Tibial nerve (tissue), 4 donors: ENCODE measurements around the gene EIF5A. TPM values are rescaled to one million over a fixed set of nuclear protein-coding genes. Genes with fewer than 3 reads are reported as not detected.

Experiments
- DNase-seq, 2 donors: peaks; one replicate each; pipeline ENCODE4 v3.0.0-alpha.2; 2019; ENCODE audit warnings: low spot score in 2 of 2
- H3K27ac ChIP-seq, 4 donors: fragments of 200-600 bp; sonication (generic) in 3 of 4; one replicate each; pipeline ENCODE4 v1.5.1; 2017 to 2019; ENCODE audit warnings: mild to moderate bottlenecking in 1 of 4
- H3K27me3 ChIP-seq, 2 donors: fragments of 200-600 bp; sonication (generic) in 1 of 2; one replicate each; pipeline versions ENCODE4 v1.5.1 to v1.6.0; 2017 to 2019
- H3K36me3 ChIP-seq, 3 donors: fragments of 200-600 bp; sonication (generic); one replicate each; pipeline ENCODE4 v1.5.1; 2018 to 2019
- H3K4me1 ChIP-seq, 4 donors: fragments of 200-600 bp; sonication (generic) in 3 of 4; one replicate each; pipeline ENCODE4 v1.5.1; 2017 to 2019
- H3K4me3 ChIP-seq, 4 donors: fragments of 200-600 bp; sonication (generic) in 3 of 4; one replicate each; pipeline ENCODE4 v1.5.1; 2017 to 2019; ENCODE audit warnings: mild to moderate bottlenecking in 1 of 4, moderate library complexity in 1 of 4
- H3K9me3 ChIP-seq, 4 donors: fragments of 200-600 bp; sonication (generic) in 3 of 4; one replicate each; pipeline ENCODE4 v1.5.1; 2017 to 2019
- CTCF ChIP-seq, 5 experiments: fragments of 200-600 bp in 3 of 5; fragments of 450-650 bp in 2 of 5; sonication (generic) in 3 of 5; IDR thresholded peaks; one replicate each; pipeline ENCODE4 v1.5.1; 2016 to 2019; ENCODE audit warnings: antibody characterized with exemption in 5 of 5, mild to moderate bottlenecking in 3 of 5, moderate library complexity in 2 of 5
- EP300 ChIP-seq, 2 donors: sonication (generic); formaldehyde crosslinking; IDR thresholded peaks; one replicate each; pipeline ENCODE4 v1.6.1; 2017; ENCODE audit warnings: antibody characterized with exemption in 2 of 2, mild to moderate bottlenecking in 1 of 2
- POLR2A ChIP-seq, 2 donors: fragments of 450-650 bp; IDR thresholded peaks; one replicate each; pipeline ENCODE4 v1.6.1; 2017; ENCODE audit warnings: antibody characterized with exemption in 2 of 2, mild to moderate bottlenecking in 2 of 2, moderate library complexity in 2 of 2
- WGBS, 2 donors: methylation state at CpG; one replicate each; pipeline ENCODE4 v1.1.5; 2018; 5-methylcytosine and 5-hydroxymethylcytosine counted together
- total RNA-seq, 4 donors: library from RNA; depleted of rRNA; stranded (reverse); fragments of >200 nt; gene quantifications; one replicate each; pipeline ENCODE4 v1.1.0, GENCODE V29; 2016

The EIF5A gene
- total RNA-seq, 4 donors from 2014 or later, result 106 to 278 (median 132) TPM

GRCh38 chr17:7281953-7282751 lies 25.3 kb upstream of the EIF5A start:
- no peak for TF ChIP-seq POLR2A (IDR thresholded peaks at IDR 0.05)
- no peak for TF ChIP-seq CTCF (IDR thresholded peaks at IDR 0.05)
- no peak for TF ChIP-seq EP300 (IDR thresholded peaks at IDR 0.05)
- no peaks in the 10 kb centered on the region for H3K36me3 ChIP-seq
- no peak for DNase-seq
- peak overlapping the region; percentile 5 to 59 (median 26) for H3K4me3 ChIP-seq
- no peaks in the 10 kb centered on the region for H3K9me3 ChIP-seq
- WGBS, 2 donors, result 1 to 2% methylated on average over 30 to 42 of the region's 43 CpGs
- peaks cover 0 to 27% (median 13%) of the 10 kb centered on the region in 4 donors for H3K4me1 ChIP-seq
- peak overlapping the region in 3 of 4 donors; percentile 21 to 86 (median 67) for H3K27ac ChIP-seq
- peaks cover 0 to 27% of the 10 kb centered on the region in 2 donors for H3K27me3 ChIP-seq

GRCh38 chr17:7282752-7283321 lies 24.6 kb upstream of the EIF5A start:
- TF ChIP-seq POLR2A (IDR thresholded peaks at IDR 0.05) (no peak), CTCF (IDR thresholded peaks at IDR 0.05) (no peak), EP300 (IDR thresholded peaks at IDR 0.05) (no peak)
- peaks cover 0 to 27% (median 13%) of the 10 kb centered on the region in 4 donors for H3K4me1 ChIP-seq
- H3K9me3 ChIP-seq, result no peaks in the 10 kb centered on the region
- WGBS, 2 donors, result 50 to 69% methylated on average over 6 of the region's 6 CpGs
- peak overlapping the region in 1 of 4 donors; percentile 59 for H3K4me3 ChIP-seq
- H3K36me3 ChIP-seq, result no peaks in the 10 kb centered on the region
- no peak for DNase-seq
- H3K27ac ChIP-seq, result peak overlapping the region in 1 of 4 donors; percentile 86
- H3K27me3 ChIP-seq, result peaks cover 0 to 34% of the 10 kb centered on the region in 2 donors

- WGBS, 2 donors, result 85% methylated on average over 18 of the region's 18 CpGs
- Histone ChIP-seq H3K9me3 (no peaks in the 10 kb centered on the region), H3K36me3 (no peaks in the 10 kb centered on the region), H3K4me3 (no peak overlapping the region), H3K27ac (no peak overlapping the region), H3K4me1 (peaks cover 0 to 27% (median 13%) of the 10 kb centered on the region in 4 donors), H3K27me3 (peaks cover 0 to 42% of the 10 kb centered on the region in 2 donors)
- DNase-seq, result no peak
- no peak for TF ChIP-seq EP300 (IDR thresholded peaks at IDR 0.05)
- TF ChIP-seq CTCF (IDR thresholded peaks at IDR 0.05), result no peak
These were observed 23.8 kb upstream of the EIF5A start for GRCh38 chr17:7283471-7284216.

- Histone ChIP-seq H3K36me3 (no peaks in the 10 kb centered on the region), H3K9me3 (no peaks in the 10 kb centered on the region), H3K4me3 (no peak overlapping the region), H3K4me1 (peaks cover 0 to 27% (median 13%) of the 10 kb centered on the region in 4 donors), H3K27me3 (peaks cover 0 to 54% of the 10 kb centered on the region in 2 donors), H3K27ac (no peak overlapping the region)
- TF ChIP-seq POLR2A (IDR thresholded peaks at IDR 0.05), result no peak
- no peak for TF ChIP-seq EP300 (IDR thresholded peaks at IDR 0.05)
- TF ChIP-seq CTCF (IDR thresholded peaks at IDR 0.05), result no peak
- no peak for DNase-seq
- WGBS, 2 donors, result 88 to 96% methylated on average over 13 to 14 of the region's 16 CpGs
These were observed 22.5 kb upstream of the EIF5A start for GRCh38 chr17:7284911-7285310.
